Heart left ventricle (tissue), 13 donors: Measurements from ENCODE around the gene TMTC4.

Source experiments
- POLR2A ChIP-seq, 2 donors: fragments of 450-650 bp; IDR thresholded peaks; one replicate each; pipeline ENCODE4 v1.6.1; 2017; ENCODE audit warnings: antibody characterized with exemption in 2 of 2, mild to moderate bottlenecking in 2 of 2, moderate library complexity in 2 of 2
- TF ChIP-seq, protein P1 (sequence below), 12 donors: fragments of 200-600 bp; sonication (generic) in 4 of 12; IDR thresholded peaks; one replicate each; pipeline versions ENCODE4 v1.5.0 to v1.8.0; 2018 to 2022; ENCODE audit warnings: antibody characterized with exemption in 12 of 12, mild to moderate bottlenecking in 5 of 12
- donor health status: ischemic (EF 13 %, LVEDD 7.1; RV severe dilation, severe dysfunction).
- donor health status: DM: no; HTN: yes; CAD: no.
- donor health status: DM: no; HTN: no; CAD: no.
- donor health status: ischemic (EF 25% LVEDD 6.9; RV normal size, moderate dysfunction).
- donor health status: ischemic (EF 25% LVEDD 5.7; RV mildly dilated, moderate dysfunction).
- donor health status: ischemic (EF 35%, LVEDD 5.7; RV mildly dilated, moderate dysfunction).
- donor health status: nonischemic (EF 11% LVEDD 7.7; RV severe dilation, severe dysfunction).
- donor health status: DM: yes; HTN: yes; CAD: no.
- donor health status: PGD.
- donor health status: ischemic (EF 29% LVEDD 5.4; RV normal size, mild dysfunction).
- donor health status: nonischemic (EF 23%, LVEDD 6.1; RV moderate dilation, normal function).

DNA sequence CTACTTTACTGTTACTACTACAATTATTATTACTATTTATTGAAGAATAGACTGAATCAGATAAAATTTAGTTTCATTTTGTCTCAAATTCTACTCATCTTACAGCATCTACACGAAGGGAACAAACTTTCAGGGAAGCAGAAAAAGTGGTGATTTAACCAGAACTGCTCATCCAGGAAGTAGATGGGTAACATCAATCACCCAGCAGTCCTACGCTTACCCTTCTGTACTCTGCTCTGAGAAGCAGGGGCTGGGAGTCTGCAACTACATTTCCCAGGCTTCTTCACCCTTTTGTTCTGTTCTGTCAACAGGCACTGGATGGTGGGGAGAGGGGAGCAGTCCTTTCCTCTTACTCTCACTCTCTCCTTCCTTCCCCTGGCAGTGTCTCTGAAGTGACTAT lies 54.7 kb downstream of the TMTC4 start:
- TF ChIP-seq, protein P1, sequence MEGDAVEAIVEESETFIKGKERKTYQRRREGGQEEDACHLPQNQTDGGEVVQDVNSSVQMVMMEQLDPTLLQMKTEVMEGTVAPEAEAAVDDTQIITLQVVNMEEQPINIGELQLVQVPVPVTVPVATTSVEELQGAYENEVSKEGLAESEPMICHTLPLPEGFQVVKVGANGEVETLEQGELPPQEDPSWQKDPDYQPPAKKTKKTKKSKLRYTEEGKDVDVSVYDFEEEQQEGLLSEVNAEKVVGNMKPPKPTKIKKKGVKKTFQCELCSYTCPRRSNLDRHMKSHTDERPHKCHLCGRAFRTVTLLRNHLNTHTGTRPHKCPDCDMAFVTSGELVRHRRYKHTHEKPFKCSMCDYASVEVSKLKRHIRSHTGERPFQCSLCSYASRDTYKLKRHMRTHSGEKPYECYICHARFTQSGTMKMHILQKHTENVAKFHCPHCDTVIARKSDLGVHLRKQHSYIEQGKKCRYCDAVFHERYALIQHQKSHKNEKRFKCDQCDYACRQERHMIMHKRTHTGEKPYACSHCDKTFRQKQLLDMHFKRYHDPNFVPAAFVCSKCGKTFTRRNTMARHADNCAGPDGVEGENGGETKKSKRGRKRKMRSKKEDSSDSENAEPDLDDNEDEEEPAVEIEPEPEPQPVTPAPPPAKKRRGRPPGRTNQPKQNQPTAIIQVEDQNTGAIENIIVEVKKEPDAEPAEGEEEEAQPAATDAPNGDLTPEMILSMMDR (IDR thresholded peaks at IDR 0.05) = no peak
- no peak for TF ChIP-seq POLR2A (IDR thresholded peaks at IDR 0.05)
